Measurements from ENCODE around the gene COL5A1.

COL5A1 gene

GRCh38 chr9:134827559-134827958 lies 186.0 kb downstream of the COL5A1 start:
- DNase-seq (ENCODE audit: low read depth), result no peak
- H3K4me3 ChIP-seq (ENCODE audit: low read depth, low read length), result no peak overlapping the region
- in situ Hi-C loops (cut with HindIII; ENCODE audit: low sequenced_read_pairs), result no loop called here
- TF ChIP-seq, protein P1, sequence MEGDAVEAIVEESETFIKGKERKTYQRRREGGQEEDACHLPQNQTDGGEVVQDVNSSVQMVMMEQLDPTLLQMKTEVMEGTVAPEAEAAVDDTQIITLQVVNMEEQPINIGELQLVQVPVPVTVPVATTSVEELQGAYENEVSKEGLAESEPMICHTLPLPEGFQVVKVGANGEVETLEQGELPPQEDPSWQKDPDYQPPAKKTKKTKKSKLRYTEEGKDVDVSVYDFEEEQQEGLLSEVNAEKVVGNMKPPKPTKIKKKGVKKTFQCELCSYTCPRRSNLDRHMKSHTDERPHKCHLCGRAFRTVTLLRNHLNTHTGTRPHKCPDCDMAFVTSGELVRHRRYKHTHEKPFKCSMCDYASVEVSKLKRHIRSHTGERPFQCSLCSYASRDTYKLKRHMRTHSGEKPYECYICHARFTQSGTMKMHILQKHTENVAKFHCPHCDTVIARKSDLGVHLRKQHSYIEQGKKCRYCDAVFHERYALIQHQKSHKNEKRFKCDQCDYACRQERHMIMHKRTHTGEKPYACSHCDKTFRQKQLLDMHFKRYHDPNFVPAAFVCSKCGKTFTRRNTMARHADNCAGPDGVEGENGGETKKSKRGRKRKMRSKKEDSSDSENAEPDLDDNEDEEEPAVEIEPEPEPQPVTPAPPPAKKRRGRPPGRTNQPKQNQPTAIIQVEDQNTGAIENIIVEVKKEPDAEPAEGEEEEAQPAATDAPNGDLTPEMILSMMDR (IDR thresholded peaks at IDR 0.05; ENCODE audit: low read depth, low read length, missing control alignments), result no peak

DNA sequence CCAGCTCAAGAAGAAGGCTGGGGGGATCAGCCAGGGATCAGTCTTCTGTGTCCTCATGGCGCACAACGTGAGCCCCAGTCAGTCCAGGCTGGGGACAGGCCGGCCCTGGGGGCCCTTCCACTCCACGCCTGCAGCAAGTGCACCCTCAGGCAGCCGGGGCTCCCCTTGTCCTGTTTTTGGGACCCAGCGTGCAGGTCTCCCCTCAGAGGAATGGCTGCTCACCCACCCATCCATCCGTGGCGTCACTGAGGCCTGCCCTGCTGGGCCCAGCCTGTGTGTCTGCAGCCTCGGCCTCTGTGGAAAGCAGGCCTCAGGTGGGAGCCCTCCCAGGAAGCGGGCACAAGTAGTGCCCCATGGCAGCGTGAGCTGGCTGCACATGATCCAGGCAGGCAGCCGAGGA lies 186.4 kb downstream of the COL5A1 start:
- no peak overlapping the region for H3K4me3 ChIP-seq (ENCODE audit: low read depth, low read length)
- DNase-seq (ENCODE audit: low read depth), result no peak
- TF ChIP-seq, protein P1 (IDR thresholded peaks at IDR 0.05; ENCODE audit: low read depth, low read length, missing control alignments), result no peak
- in situ Hi-C loops (cut with HindIII; ENCODE audit: low sequenced_read_pairs), result no loop called here

GRCh38 chr9:134828892-134829291 lies 187.3 kb downstream of the COL5A1 start:
- in situ Hi-C loops (cut with HindIII; ENCODE audit: low sequenced_read_pairs), result no loop called here
- no peak for DNase-seq (ENCODE audit: low read depth)
- no peak overlapping the region for H3K4me3 ChIP-seq (ENCODE audit: low read depth, low read length)
- TF ChIP-seq, protein P1 (IDR thresholded peaks at IDR 0.05; ENCODE audit: low read depth, low read length, missing control alignments), result no peak

DNA sequence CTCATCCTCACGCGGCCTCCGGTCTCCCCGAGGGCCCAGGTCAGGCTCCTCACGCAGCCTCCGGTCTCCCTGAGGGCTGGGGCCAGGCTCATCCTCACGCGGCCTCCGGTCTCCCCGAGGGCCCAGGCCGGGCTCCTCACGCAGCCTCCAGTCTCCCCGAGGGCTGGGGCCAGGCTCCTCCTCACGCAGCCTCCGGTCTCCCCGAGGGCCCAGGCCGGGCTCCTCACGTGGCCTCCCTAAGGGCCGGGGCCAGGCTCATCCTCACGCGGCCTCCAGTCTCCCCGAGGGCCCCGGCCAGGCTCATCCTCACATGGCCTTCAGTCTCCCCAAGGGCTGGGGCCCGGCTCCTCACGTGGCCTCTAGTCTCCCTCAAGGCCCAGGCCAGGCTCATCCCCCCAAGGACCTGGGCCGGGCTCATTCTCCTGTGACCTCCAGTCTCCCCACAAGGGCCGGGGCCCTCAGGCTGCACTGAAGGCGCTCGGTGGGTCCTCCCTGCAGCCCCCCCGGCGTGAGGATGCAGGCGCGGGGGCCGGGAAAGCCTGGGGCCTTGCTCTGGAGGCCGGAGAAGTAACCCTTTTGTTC lies 187.8 kb downstream of the COL5A1 start:
- DNase-seq (ENCODE audit: low read depth), result no peak
- H3K4me3 ChIP-seq (ENCODE audit: low read depth, low read length), result no peak overlapping the region
- in situ Hi-C loops (cut with HindIII; ENCODE audit: low sequenced_read_pairs), result no loop called here
- TF ChIP-seq, protein P1 (IDR thresholded peaks at IDR 0.05; ENCODE audit: low read depth, low read length, missing control alignments), result no peak

GRCh38 chr9:134830126-134830525 lies 188.5 kb downstream of the COL5A1 start:
- no peak overlapping the region for H3K4me3 ChIP-seq (ENCODE audit: low read depth, low read length)
- no peak for DNase-seq (ENCODE audit: low read depth)
- TF ChIP-seq, protein P1 (IDR thresholded peaks at IDR 0.05; ENCODE audit: low read depth, low read length, missing control alignments), result no peak
- in situ Hi-C loops (cut with HindIII; ENCODE audit: low sequenced_read_pairs), result no loop called here

DNA sequence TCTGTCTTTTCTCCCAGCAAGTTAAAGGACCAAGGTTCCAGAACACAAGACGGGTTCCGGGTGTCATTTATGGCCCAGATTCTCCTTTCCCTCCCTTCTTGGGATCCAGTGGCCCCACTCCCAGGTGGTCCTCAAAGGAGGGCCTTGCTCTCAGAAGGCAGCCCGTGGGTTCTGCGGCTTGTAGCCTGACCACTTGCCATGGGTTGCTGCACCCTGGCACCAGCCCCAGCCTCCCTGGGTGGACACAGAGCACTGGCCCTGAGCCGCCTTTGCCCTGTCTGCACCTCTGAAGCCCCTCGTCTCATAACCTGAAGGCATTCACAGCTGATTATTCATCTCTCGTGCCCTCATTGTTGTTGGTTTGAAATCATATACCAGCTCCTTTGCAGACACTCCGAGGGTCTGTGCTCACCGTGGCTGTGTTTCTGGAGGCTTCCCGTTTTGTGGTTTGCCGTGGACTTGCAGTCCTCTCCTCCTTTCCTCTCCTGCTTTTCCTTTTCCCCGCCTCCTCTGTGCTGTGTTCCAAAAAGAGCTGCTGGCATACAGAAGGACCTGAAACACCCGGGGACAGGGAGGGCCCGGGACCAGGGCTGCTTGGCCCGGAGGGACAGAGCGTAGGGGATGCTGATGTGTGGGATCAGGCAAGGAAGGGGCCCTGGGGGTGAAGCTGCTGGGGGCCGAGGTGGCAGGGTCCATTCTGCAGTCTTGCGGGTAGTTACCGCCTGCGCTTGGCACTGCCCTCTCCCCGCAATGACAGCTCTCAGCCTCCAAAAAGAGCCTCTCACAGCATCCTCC lies 189.5 kb downstream of the COL5A1 start:
- TF ChIP-seq, protein P1 (IDR thresholded peaks at IDR 0.05; ENCODE audit: low read depth, low read length, missing control alignments), result no peak
- no peak overlapping the region for H3K4me3 ChIP-seq (ENCODE audit: low read depth, low read length)
- in situ Hi-C loops (cut with HindIII; ENCODE audit: low sequenced_read_pairs), result no loop called here
- DNase-seq (ENCODE audit: low read depth), result no peak

Measured in astrocyte of the cerebellum (primary cell).